Measurements from ENCODE around the gene CDH4. TPM values are rescaled to one million over a fixed set of nuclear protein-coding genes. Genes with fewer than 3 reads are reported as not detected.

The CDH4 gene
- total and polyA plus RNA-seq, 2 of the 8 experiments (the other 6 are each of a cell fraction or from before 2014, with no cell fraction given), result 4.3 to 7.9 TPM

DNA sequence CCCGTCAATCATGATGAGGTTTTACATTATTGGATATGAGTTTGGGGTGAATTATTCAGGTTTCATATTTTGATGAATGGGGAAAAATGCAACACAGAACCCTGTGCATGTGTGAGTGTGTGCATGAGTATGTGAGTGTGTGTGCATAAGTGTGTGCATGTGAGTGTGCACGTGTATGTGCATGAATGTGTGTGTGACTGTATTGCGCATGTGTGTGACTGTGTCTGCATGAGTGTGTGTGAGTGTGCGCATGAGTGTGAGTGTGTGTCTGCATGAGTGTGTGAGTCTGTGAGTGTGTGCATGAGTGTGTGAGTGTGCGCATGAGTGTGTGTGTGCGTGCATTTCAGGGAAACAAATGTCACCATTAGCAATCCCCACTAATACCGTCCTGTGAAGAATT lies 18.5 kb upstream of the CDH4 start:
- Histone ChIP-seq H3K4ac (replicated peaks; ENCODE audit: insufficient read length, low read depth, low read length) (no peak overlapping the region), H4K8ac (ENCODE audit: extremely low read depth, insufficient read depth, low read length) (no peak overlapping the region), H2AK5ac (ENCODE audit: low read depth, low read length) (0 out of 2 replicates have a peak overlapping the region, but pooled peaks have one; percentile 87), H2BK12ac (ENCODE audit: low read depth, low read length) (no peak overlapping the region), H3K27me3 (replicated peaks in 1 of 4; ENCODE audit: control insufficient read depth in 3 of 4, extremely low read depth in 1 of 4, insufficient read depth in 3 of 4, low read length in 3 of 4) (peaks cover 0 to 14% (median 7%) of the 10 kb centered on the region in 4 experiments; a peak in 5 of 7 replicates), H3K9me3 (ENCODE audit: insufficient read depth in 2 of 2, low read depth in 1 of 2, low read length in 1 of 2) (peaks cover 0 to 3% of the 10 kb centered on the region in 2 experiments; a peak in 1 of 4 replicates), H3K56ac (replicated peaks; ENCODE audit: insufficient read length, low read depth, low read length) (no peak overlapping the region), H2AFZ (ENCODE audit: low read length) (no peak overlapping the region), H2BK5ac (ENCODE audit: low read depth, low read length) (no peak overlapping the region), H3K4me3 (ENCODE audit: extremely low read depth in 1 of 4, insufficient read depth in 2 of 4, low read depth in 3 of 4, low read length in 4 of 4) (no peak overlapping the region), H2BK120ac (replicated peaks; ENCODE audit: low read depth, low read length) (no peak overlapping the region), H3K23ac (ENCODE audit: insufficient read length) (peak overlapping the region; percentile 43), H4K91ac (replicated peaks; ENCODE audit: insufficient read length, low read length) (no peak overlapping the region), H3K4me1 (replicated peaks in 1 of 4; ENCODE audit: control insufficient read depth in 3 of 4, insufficient read depth in 4 of 4, low read length in 3 of 4) (peaks cover 0 to 6% (median 1%) of the 10 kb centered on the region in 4 experiments; a peak in 3 of 7 replicates), H4K20me1 (replicated peaks in 1 of 2; ENCODE audit: control insufficient read depth in 1 of 2, insufficient read depth in 2 of 2, low read length in 2 of 2) (no peaks in the 10 kb centered on the region), H2BK20ac (ENCODE audit: low read length) (0 out of 2 replicates have a peak overlapping the region, but pooled peaks have one; percentile 17), H3K4me2 (ENCODE audit: insufficient read depth in 1 of 2, low read depth in 2 of 2, low read length in 2 of 2) (no peak overlapping the region), H3K23me2 (ENCODE audit: low read depth, low read length) (no peaks in the 10 kb centered on the region), H3K9ac (replicated peaks in 1 of 4; ENCODE audit: extremely low read depth in 1 of 4, low read depth in 3 of 4, low read length in 3 of 4) (no peak overlapping the region), H3K79me2 (ENCODE audit: control insufficient read depth in 1 of 2, insufficient read depth in 2 of 2, low read length in 2 of 2) (no peaks in the 10 kb centered on the region), H3K79me1 (ENCODE audit: low read depth, low read length) (peaks cover 2% of the 10 kb centered on the region; the same call in 1 of the 2 replicates), H2BK15ac (ENCODE audit: low read length) (peak overlapping the region; percentile 88; the same call in 1 of the 2 replicates), H3K14ac (ENCODE audit: insufficient read length) (no peak overlapping the region), H4K5ac (ENCODE audit: insufficient read length, low read depth, low read length) (no peak overlapping the region), H3K36me3 (ENCODE audit: control insufficient read depth in 2 of 4, insufficient read depth in 4 of 4, low read length in 3 of 4) (no peaks in the 10 kb centered on the region), H3K27ac (ENCODE audit: low read depth, low read length) (no peak overlapping the region), H3K18ac (ENCODE audit: extremely low read depth, low read length) (no peak overlapping the region)
- DNase-seq (ENCODE audit: low read depth in 1 of 2, low spot score in 2 of 2) (no peak), FAIRE-seq (no peak)
- ChIA-PET CTCF (ENCODE audit: partially characterized antibody) (interaction anchor here (1.4 kb wide), 1 partner anchor 29 kb away, joined by 3 read pairs; no protein-coding TSS in a partner anchor), POLR2A (ENCODE audit: partially characterized antibody) (no interaction called here)
- 88% methylated on average over 7 of the region's 7 CpGs; no CpG with 5 or more reads in 1 of the 2 experiments for WGBS, 2 experiments (ENCODE audit: extremely low coverage in 1 of 2, insufficient coverage in 1 of 2, insufficient read length in 1 of 2, insufficient replicate concordance in 2 of 2, low coverage in 1 of 2, low lambda C conversion rate in 2 of 2, missing lambda C conversion rate in 1 of 2)
- no peak for TF ChIP-seq RBBP5 (IDR thresholded peaks at IDR 0.05; ENCODE audit: borderline replicate concordance, low read depth, low read length)
- no peak for TF ChIP-seq HDAC2 (IDR thresholded peaks at IDR 0.05; ENCODE audit: borderline replicate concordance in 1 of 2, low read depth in 2 of 2, low read length in 2 of 2)
- TF ChIP-seq POLR2AphosphoS5 (IDR thresholded peaks at IDR 0.05; ENCODE audit: low read depth, low read length), result no peak
- no peak for TF ChIP-seq CHD1 (IDR thresholded peaks at IDR 0.05; ENCODE audit: low read depth, low read length)
- no peak for TF ChIP-seq MAFK (IDR thresholded peaks at IDR 0.05; ENCODE audit: low read depth, low read length)
- no peak for TF ChIP-seq POLR2A (IDR thresholded peaks at IDR 0.05; ENCODE audit: control extremely low read depth in 1 of 2, low read depth in 2 of 2, low read length in 2 of 2)
- no peak for TF ChIP-seq KDM4A (IDR thresholded peaks at IDR 0.05; ENCODE audit: low read depth, low read length, severe bottlenecking)
- no peak for TF ChIP-seq ASH2L (IDR thresholded peaks at IDR 0.05; ENCODE audit: low read length)
- no peak for TF ChIP-seq RFX5 (IDR thresholded peaks at IDR 0.05; ENCODE audit: borderline replicate concordance, low read depth, low read length)
- TF ChIP-seq SAP30 (IDR thresholded peaks at IDR 0.05; ENCODE audit: insufficient read depth, insufficient replicate concordance, low read length), result no peak
- TF ChIP-seq JUN (IDR thresholded peaks at IDR 0.05; ENCODE audit: low read depth, low read length), result no peak

All from H1 (cell line).